PC-3 (cell line): ENCODE data around the gene EHBP1. TPM values are rescaled to one million over a fixed set of nuclear protein-coding genes. Genes with fewer than 3 reads are reported as not detected.

Experiments used
- ATAC-seq: fragments of 200-7000 bp; cut with Tn5 transposase; 2 replicates; pipeline ENCODE4 v1.9.1; 2020; ENCODE audit warnings: mild to moderate bottlenecking, moderate library complexity
- BruUV-seq: library from RNA; stranded (reverse); fragments of 400-500 nt; replicated peaks from 2 replicates; lab custom pipeline; 2021; lab: Mats Ljungman, UMichigan
- CTCF ChIA-PET: fragments of 300-600 bp; sonication (Branson Sonifier 250); formaldehyde crosslinking; loops from one replicate; lab custom pipeline; 2022; ENCODE audit warnings: antibody characterized with exemption; lab: Charles Lee
- POLR2A ChIA-PET: fragments of 300-600 bp; sonication (Branson Sonifier 250); formaldehyde crosslinking; loops from one replicate; lab custom pipeline; 2022; ENCODE audit warnings: antibody characterized with exemption; ENCODE audit not compliant: unreplicated experiment; lab: Charles Lee
- DNase-seq: peaks from one replicate; pipeline ENCODE4 v3.0.0-alpha.2; 2015
- H2AFZ ChIP-seq: fragments of 300-600 bp; sonication (generic); 2 replicates; pipeline ENCODE4 v1.6.0; 2016; ENCODE audit warnings: antibody characterized with exemption, low read length
- H3F3A ChIP-seq: fragments of 300-600 bp; sonication (generic); one replicate; pipeline ENCODE4 v1.6.0; 2017; ENCODE audit warnings: antibody characterized with exemption, low read length, control low read depth, mild to moderate bottlenecking; ENCODE audit not compliant: unreplicated experiment
- H3K27ac ChIP-seq: fragments of 300-600 bp; sonication (generic); 2 replicates; pipeline ENCODE4 v1.5.1; 2016; ENCODE audit warnings: mild to moderate bottlenecking, low read length
- H3K27me3 ChIP-seq: fragments of 300-600 bp; sonication (generic); 2 replicates; pipeline ENCODE4 v1.6.1; 2016; ENCODE audit warnings: low read length, mixed read lengths
- H3K36me3 ChIP-seq: fragments of 300-600 bp; sonication (generic); 2 replicates; pipeline ENCODE4 v1.6.1; 2016; ENCODE audit warnings: low read depth, mixed run types, low read length, mixed read lengths
- H3K4me1 ChIP-seq: fragments of 300-600 bp; sonication (generic); 2 replicates; pipeline ENCODE4 v1.5.1; 2016; ENCODE audit warnings: low read length; ENCODE audit not compliant: insufficient read depth
- H3K4me2 ChIP-seq: fragments of 300-600 bp; sonication (generic); 2 replicates; pipeline ENCODE4 v1.6.0; 2016; ENCODE audit warnings: low read length
- H3K4me3 ChIP-seq: fragments of 300-600 bp; sonication (generic); 2 replicates; pipeline ENCODE4 v1.5.1; 2016; ENCODE audit warnings: mild to moderate bottlenecking, low read length, mixed read lengths
- H3K79me2 ChIP-seq: fragments of 300-600 bp; sonication (generic); 2 replicates; pipeline ENCODE4 v1.6.1; 2017; ENCODE audit warnings: low read length, mixed read lengths
- H3K9ac ChIP-seq: fragments of 300-600 bp; sonication (generic); 2 replicates; pipeline ENCODE4 v1.6.0; 2016; ENCODE audit warnings: mild to moderate bottlenecking, low read length
- H3K9me2 ChIP-seq: fragments of 300-600 bp; sonication (generic); replicated peaks from 2 replicates; pipeline ENCODE4 v1.6.1; 2016; ENCODE audit warnings: mixed run types, low read length, mixed read lengths
- H3K9me3 ChIP-seq: fragments of 300-600 bp; sonication (generic); 2 replicates; pipeline ENCODE4 v1.6.1; 2016; ENCODE audit warnings: low read length, mixed read lengths
- H4K20me1 ChIP-seq: fragments of 300-600 bp; sonication (generic); 2 replicates; pipeline ENCODE4 v1.6.1; 2016; ENCODE audit warnings: low read length, mixed read lengths
- CTCF ChIP-seq: fragments of 300-600 bp; sonication (generic); conservative IDR thresholded peaks from 2 replicates; pipeline ENCODE4 v1.5.1; 2017; ENCODE audit warnings: antibody characterized with exemption, low read depth, mild to moderate bottlenecking, low read length
- EZH2 ChIP-seq: fragments of 300-600 bp; sonication (generic); IDR thresholded peaks from one replicate; pipeline ENCODE4 v1.6.1; 2017; ENCODE audit warnings: antibody characterized with exemption, mild to moderate bottlenecking, low read length; ENCODE audit not compliant: unreplicated experiment
- EZH2phosphoT487 ChIP-seq: fragments of 300-600 bp; sonication (generic); IDR thresholded peaks from 2 replicates; pipeline ENCODE4 v1.6.1; 2018; ENCODE audit warnings: mild to moderate bottlenecking, antibody characterized with exemption, low read length, borderline replicate concordance
- intact Hi-C: fragments of 100-400 bp; cut with micrococcal nuclease; formaldehyde crosslinking; loops from 2 replicates; pipeline ENCODE4 v1.9.0; 2023
- total RNA-seq: library from RNA; depleted of rRNA; stranded (reverse); fragments of >200 nt; gene quantifications from 2 replicates; pipeline ENCODE4 v1.2.3, GENCODE V29; 2014

The EHBP1 gene
- total RNA-seq, 1 experiment from 2014 or later, result 25.7 TPM

- BruUV-seq, result no TSS peak
- Histone ChIP-seq H3K4me3 (peak overlapping the region; percentile 99), H3K4me2 (peak overlapping the region; percentile 98), H3K9me2 (no peaks in the 10 kb centered on the region), H3K27ac (no peak overlapping the region), H2AFZ (peak overlapping the region; percentile 99), H4K20me1 (no peaks in the 10 kb centered on the region), H3K4me1 (peaks cover 11% of the 10 kb centered on the region; the same call in 1 of the 2 replicates), H3F3A (no peaks in the 10 kb centered on the region), H3K9me3 (no peaks in the 10 kb centered on the region), H3K9ac (peak overlapping the region; percentile 85; the same call in 1 of the 2 replicates), H3K79me2 (peaks cover 13% of the 10 kb centered on the region), H3K36me3 (no peaks in the 10 kb centered on the region), H3K27me3 (no peaks in the 10 kb centered on the region)
- ChIA-PET POLR2A (interaction anchor here (0.6 kb wide), 1 partner anchor 9 kb away, joined by 14 read pairs; no protein-coding TSS in a partner anchor), CTCF (interaction anchor here (0.6 kb wide), 1 partner anchor 373 kb away, joined by 8 read pairs; no protein-coding TSS in a partner anchor)
- TF ChIP-seq EZH2phosphoT487 (no peak), CTCF (no peak), EZH2 (no peak)
- DNase-seq (no peak), ATAC-seq (no peak)
- intact Hi-C loops, result no loop called here
These were observed 346.4 kb downstream of the EHBP1 start for GRCh38 chr2:63051795-63052333.

GRCh38 chr2:63052411-63053080 lies 347.0 kb downstream of the EHBP1 start:
- POLR2A ChIA-PET, result interaction anchor here (0.6 kb wide), 1 partner anchor 379 kb away, joined by 3 read pairs; no protein-coding TSS in a partner anchor
- Histone ChIP-seq H3K4me1 (peaks cover 11% of the 10 kb centered on the region; the same call in 1 of the 2 replicates), H3K27ac (no peak overlapping the region), H3K79me2 (peaks cover 13% of the 10 kb centered on the region), H4K20me1 (no peaks in the 10 kb centered on the region), H3K4me2 (no peak overlapping the region), H3K9me2 (no peaks in the 10 kb centered on the region), H3K36me3 (no peaks in the 10 kb centered on the region), H2AFZ (no peak overlapping the region), H3K9me3 (no peaks in the 10 kb centered on the region), H3K4me3 (no peak overlapping the region), H3K27me3 (no peaks in the 10 kb centered on the region), H3K9ac (no peak overlapping the region), H3F3A (no peaks in the 10 kb centered on the region)
- no peak for DNase-seq
- TF ChIP-seq EZH2phosphoT487 (no peak), CTCF (no peak), EZH2 (no peak)
- ATAC-seq, result no peak
- intact Hi-C loops, result no loop called here
- TSS peak; percentile 8 for BruUV-seq
- CTCF ChIA-PET, result no interaction called here
